Activated naive CD4-positive, alpha-beta T cell treated with anti-CD3 and anti-CD28 coated beads, Interleukin-2, amount 10 ng/mL, durations not matched to agents 7 days and 5 days (primary cell): ENCODE data around the gene AP2B1.
"Not testable (repeated sequence)": the region's sequence is repeated elsewhere in the genome, so short reads cannot be mapped to it uniquely, and the experiment has no call there.

ENCODE experiments used
- CTCF ChIA-PET: fragments of 350-600 bp; sonication (Branson Sonifier 250); formaldehyde crosslinking; loops from one replicate; lab custom pipeline; 2021; ENCODE audit warnings: antibody characterized with exemption; lab: Charles Lee
- DNase-seq: peaks from one replicate; pipeline ENCODE4 v3.0.0-alpha.2; 2020
- H3K27ac Mint-ChIP-seq: one replicate; pipeline ENCODE4 v1.8.0; 2021; ENCODE audit warnings: mild to moderate bottlenecking, moderate library complexity, mixed read lengths
- H3K27me3 Mint-ChIP-seq: one replicate; pipeline ENCODE4 v1.8.0; 2021; ENCODE audit warnings: mild to moderate bottlenecking, mixed read lengths
- H3K36me3 Mint-ChIP-seq: one replicate; pipeline ENCODE4 v1.8.0; 2021; ENCODE audit warnings: mixed read lengths
- H3K4me1 Mint-ChIP-seq: one replicate; pipeline ENCODE4 v1.8.0; 2021; ENCODE audit warnings: mixed read lengths
- H3K4me3 Mint-ChIP-seq: one replicate; pipeline ENCODE4 v1.8.0; 2021; ENCODE audit warnings: mild to moderate bottlenecking, moderate library complexity, mixed read lengths
- H3K9me3 Mint-ChIP-seq: one replicate; pipeline ENCODE4 v1.8.0; 2021; ENCODE audit warnings: mixed read lengths

AP2B1 gene

GRCh38 chr17:35586569-35587073 is 501 bp upstream of the AP2B1 start:
- no peak for DNase-seq
- peak overlapping the region; percentile 92 for H3K4me3 Mint-ChIP-seq
- H3K36me3 Mint-ChIP-seq, result peaks cover 4% of the 10 kb centered on the region
- CTCF ChIA-PET, result interaction anchor here (1.3 to 1.4 kb wide), 2 partner anchors 8 to 10 kb away, joined by 3 to 4 read pairs; partner anchors contain the start of gene PEX12
- H3K27me3 Mint-ChIP-seq, result peaks cover 10% of the 10 kb centered on the region
- H3K9me3 Mint-ChIP-seq, result no peaks in the 10 kb centered on the region
- H3K4me1 Mint-ChIP-seq, result peaks cover 32% of the 10 kb centered on the region
- H3K27ac Mint-ChIP-seq, result peak overlapping the region; percentile 97

GRCh38 chr17:35588196-35588920 is 1.2 kb downstream of the AP2B1 start:
- no peaks in the 10 kb centered on the region for H3K9me3 Mint-ChIP-seq
- peak overlapping the region; percentile 92 for H3K4me3 Mint-ChIP-seq
- no peak for DNase-seq
- CTCF ChIA-PET, result interaction anchor here (0.7 to 2.0 kb wide), 7 partner anchors 10 to 277 kb away, joined by 3 to 10 read pairs (median 4); partner anchors contain the start of gene PEX12
- H3K4me1 Mint-ChIP-seq, result peaks cover 32% of the 10 kb centered on the region
- H3K27me3 Mint-ChIP-seq, result peaks cover 3% of the 10 kb centered on the region
- peak overlapping the region; percentile 97 for H3K27ac Mint-ChIP-seq
- H3K36me3 Mint-ChIP-seq, result peaks cover 6% of the 10 kb centered on the region

- Mint-ChIP-seq H3K36me3 (peaks cover 40% of the 10 kb centered on the region), H3K4me3 (no peak overlapping the region), H3K27ac (no peak overlapping the region)
These were observed 8.9 kb downstream of the AP2B1 start for GRCh38 chr17:35596072-35596471.

GRCh38 chr17:35596530-35597233 is 9.6 kb downstream of the AP2B1 start:
- H3K27me3 Mint-ChIP-seq, result no peaks in the 10 kb centered on the region
- no peak overlapping the region for H3K27ac Mint-ChIP-seq
- H3K4me1 Mint-ChIP-seq, result no peaks in the 10 kb centered on the region
- CTCF ChIA-PET, result no interaction called here
- H3K4me3 Mint-ChIP-seq, result no peak overlapping the region
- H3K36me3 Mint-ChIP-seq, result peaks cover 40% of the 10 kb centered on the region
- no peaks in the 10 kb centered on the region for H3K9me3 Mint-ChIP-seq
- DNase-seq, result no peak

More at GRCh38 chr17:35596072-35596471, 8.9 kb downstream of the AP2B1 start:
- DNase-seq, result no peak
- Mint-ChIP-seq H3K4me1 (no peaks in the 10 kb centered on the region), H3K27me3 (no peaks in the 10 kb centered on the region), H3K9me3 (no peaks in the 10 kb centered on the region)
- CTCF ChIA-PET, result no interaction called here

GRCh38 chr17:35597604-35598003 is 10.5 kb downstream of the AP2B1 start:
- Mint-ChIP-seq H3K4me3 (no peak overlapping the region), H3K27me3 (no peaks in the 10 kb centered on the region), H3K27ac (no peak overlapping the region), H3K36me3 (peaks cover 47% of the 10 kb centered on the region), H3K4me1 (no peaks in the 10 kb centered on the region), H3K9me3 (no peaks in the 10 kb centered on the region)
- CTCF ChIA-PET, result no interaction called here
- no peak for DNase-seq

- CTCF ChIA-PET, result interaction anchor here (1.8 kb wide), 1 partner anchor 291 kb away, joined by 7 read pairs; no protein-coding TSS in a partner anchor
- Mint-ChIP-seq H3K9me3 (no peaks in the 10 kb centered on the region), H3K4me1 (no peaks in the 10 kb centered on the region), H3K4me3 (no peak overlapping the region), H3K27ac (peak overlapping the region; percentile 9), H3K36me3 (peaks cover 44% of the 10 kb centered on the region), H3K27me3 (no peaks in the 10 kb centered on the region)
- no peak for DNase-seq
These were observed 16.6 kb downstream of the AP2B1 start for GRCh38 chr17:35603674-35604073.

DNA sequence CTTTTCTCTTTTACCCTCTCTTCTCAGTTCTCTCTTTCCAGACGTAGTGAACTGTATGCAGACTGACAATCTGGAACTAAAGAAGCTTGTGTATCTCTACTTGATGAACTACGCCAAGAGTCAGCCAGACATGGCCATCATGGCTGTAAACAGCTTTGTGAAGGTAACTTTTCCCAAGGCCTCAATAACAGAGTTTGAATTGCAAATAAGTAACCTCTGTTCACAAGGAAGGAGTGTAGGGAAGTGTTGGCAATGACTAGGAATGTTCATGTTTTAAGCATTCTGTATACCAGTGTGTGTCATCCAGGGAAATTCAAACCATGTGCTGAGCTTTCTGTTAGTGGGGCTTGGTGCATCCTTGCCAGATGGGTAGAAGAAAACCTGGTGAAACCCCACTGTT is 18.6 kb downstream of the AP2B1 start:
- CTCF ChIA-PET, result no interaction called here
- Mint-ChIP-seq H3K27ac (no peak overlapping the region), H3K9me3 (no peaks in the 10 kb centered on the region), H3K27me3 (no peaks in the 10 kb centered on the region), H3K4me1 (no peaks in the 10 kb centered on the region), H3K36me3 (peaks cover 45% of the 10 kb centered on the region), H3K4me3 (no peak overlapping the region)
- no peak for DNase-seq

GRCh38 chr17:35607239-35607847 is 20.2 kb downstream of the AP2B1 start:
- no peaks in the 10 kb centered on the region for H3K9me3 Mint-ChIP-seq
- no peaks in the 10 kb centered on the region for H3K4me1 Mint-ChIP-seq
- CTCF ChIA-PET, result interaction anchor here (0.6 to 1.5 kb wide), 6 partner anchors 68 to 608 kb away, joined by 3 to 7 read pairs (median 3); no protein-coding TSS in a partner anchor
- no peaks in the 10 kb centered on the region for H3K27me3 Mint-ChIP-seq
- no peak for DNase-seq
- H3K27ac Mint-ChIP-seq, result no peak overlapping the region
- peaks cover 46% of the 10 kb centered on the region for H3K36me3 Mint-ChIP-seq
- no peak overlapping the region for H3K4me3 Mint-ChIP-seq

DNA sequence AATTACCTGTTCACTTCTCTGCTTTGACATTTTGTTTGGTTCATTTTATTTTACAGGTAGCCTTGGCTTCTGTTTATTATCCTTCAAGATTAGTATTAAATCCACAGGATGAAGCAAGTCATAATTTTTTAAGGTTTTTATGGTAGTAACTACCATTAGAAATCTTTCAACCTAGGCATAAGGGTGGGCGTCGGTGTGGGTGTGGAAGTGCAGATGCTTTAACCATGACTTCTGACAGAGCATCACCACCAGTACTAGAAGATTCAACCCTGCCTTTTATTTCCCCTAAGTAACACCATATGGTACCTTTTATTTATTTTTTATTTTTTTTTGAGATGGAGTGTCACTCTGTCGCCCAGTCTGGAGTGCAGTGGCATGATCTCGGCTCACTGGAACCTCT is 22.7 kb downstream of the AP2B1 start:
- DNase-seq, result no peak
- no peak overlapping the region for H3K4me3 Mint-ChIP-seq
- H3K4me1 Mint-ChIP-seq, result no peaks in the 10 kb centered on the region
- CTCF ChIA-PET, result no interaction called here
- H3K27me3 Mint-ChIP-seq, result no peaks in the 10 kb centered on the region
- peaks cover 37% of the 10 kb centered on the region for H3K36me3 Mint-ChIP-seq
- no peak overlapping the region for H3K27ac Mint-ChIP-seq
- H3K9me3 Mint-ChIP-seq, result no peaks in the 10 kb centered on the region

DNA sequence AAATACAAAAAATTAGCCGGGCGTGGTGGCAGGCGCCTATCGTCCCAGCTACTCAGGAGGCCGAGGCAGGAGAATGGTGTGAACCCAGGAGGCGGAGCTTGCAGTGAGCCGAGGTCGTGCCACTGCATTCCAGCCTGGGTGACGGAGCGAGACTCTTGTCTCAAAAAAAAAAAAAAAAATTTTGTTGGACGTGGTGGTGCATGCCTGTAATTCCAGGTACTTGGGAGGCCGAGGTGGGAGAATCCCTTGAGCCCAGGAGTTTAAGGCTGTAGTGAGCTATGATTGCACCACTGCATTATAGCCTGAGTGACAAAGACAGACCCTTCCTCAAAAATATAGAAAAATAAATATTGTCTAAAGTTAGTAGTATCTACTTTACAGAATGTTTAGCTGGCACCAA is 23.6 kb downstream of the AP2B1 start:
- DNase-seq, H3K27ac Mint-ChIP-seq, H3K27me3 Mint-ChIP-seq, H3K9me3 Mint-ChIP-seq, H3K4me3 Mint-ChIP-seq, H3K4me1 Mint-ChIP-seq: not testable (repeated sequence)
- CTCF ChIA-PET, result interaction anchor here (5.3 kb wide), 1 partner anchor 138 kb away, joined by 92 read pairs; no protein-coding TSS in a partner anchor
- H3K36me3 Mint-ChIP-seq, result peaks cover 36% of the 10 kb centered on the region

- H3K27ac Mint-ChIP-seq, result no peak overlapping the region
- no peaks in the 10 kb centered on the region for H3K4me1 Mint-ChIP-seq
- peaks cover 25% of the 10 kb centered on the region for H3K36me3 Mint-ChIP-seq
- H3K4me3 Mint-ChIP-seq, result no peak overlapping the region
- no peaks in the 10 kb centered on the region for H3K9me3 Mint-ChIP-seq
- CTCF ChIA-PET, result interaction anchor here (0.6 to 5.3 kb wide), 30 partner anchors 9 to 493 kb away, joined by 3 to 92 read pairs (median 4); partner anchors contain the start of gene TAF15
- no peaks in the 10 kb centered on the region for H3K27me3 Mint-ChIP-seq
- DNase-seq, result peak; percentile 68
These were observed 25.9 kb downstream of the AP2B1 start for GRCh38 chr17:35612924-35613521.

- Mint-ChIP-seq H3K36me3 (peaks cover 16% of the 10 kb centered on the region), H3K27me3 (no peaks in the 10 kb centered on the region), H3K9me3 (no peaks in the 10 kb centered on the region), H3K4me1 (no peaks in the 10 kb centered on the region), H3K4me3 (no peak overlapping the region), H3K27ac (no peak overlapping the region)
- CTCF ChIA-PET, result interaction anchor here (1.2 to 5.3 kb wide), 3 partner anchors 26 to 149 kb away, joined by 5 to 92 read pairs (median 11); no protein-coding TSS in a partner anchor
- DNase-seq, result no peak
These were observed 27.7 kb downstream of the AP2B1 start for GRCh38 chr17:35614810-35615209.

DNA sequence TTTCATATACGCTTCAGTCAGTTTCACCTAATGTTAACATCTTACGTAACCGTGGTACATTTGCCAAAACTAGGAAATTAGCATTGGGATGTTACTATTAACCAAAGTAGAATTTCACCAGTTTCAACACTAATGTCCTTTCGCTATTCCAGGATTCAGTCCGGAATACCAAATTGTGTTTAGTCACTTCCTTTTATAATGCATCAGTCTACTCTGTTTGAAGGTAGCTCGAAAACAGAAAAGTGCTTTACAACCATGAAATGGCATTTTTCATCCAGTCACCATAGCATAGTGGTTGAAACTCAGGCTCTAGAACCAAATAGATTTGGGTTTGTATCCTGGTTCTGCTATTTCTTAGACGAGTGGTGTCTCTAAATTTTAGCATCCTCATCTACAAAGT is 29.4 kb downstream of the AP2B1 start:
- Mint-ChIP-seq H3K27ac (no peak overlapping the region), H3K27me3 (no peaks in the 10 kb centered on the region), H3K9me3 (no peaks in the 10 kb centered on the region), H3K4me3 (no peak overlapping the region), H3K4me1 (no peaks in the 10 kb centered on the region), H3K36me3 (peaks cover 11% of the 10 kb centered on the region)
- DNase-seq, result no peak
- CTCF ChIA-PET, result no interaction called here

DNA sequence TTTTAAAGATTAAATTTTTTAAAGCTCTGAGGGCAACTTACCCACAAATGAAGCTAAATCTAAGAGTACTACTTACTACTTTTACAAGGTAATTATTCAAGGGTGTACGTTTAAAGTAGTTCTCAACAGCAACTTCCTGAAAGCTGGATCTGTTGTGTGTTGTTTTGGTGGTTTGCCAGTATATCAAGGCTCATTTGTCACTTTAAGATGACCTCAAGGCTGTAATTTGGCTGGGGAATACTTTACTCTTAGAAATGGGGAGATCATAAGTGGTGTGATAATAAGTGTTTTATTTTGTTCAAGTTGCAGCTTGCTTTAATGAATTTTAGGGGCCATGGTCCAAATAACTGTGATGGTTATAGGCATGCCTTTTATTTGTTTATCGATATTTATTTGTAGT is 30.4 kb downstream of the AP2B1 start:
- peaks cover 6% of the 10 kb centered on the region for H3K36me3 Mint-ChIP-seq
- CTCF ChIA-PET, result no interaction called here
- H3K27ac Mint-ChIP-seq, result no peak overlapping the region
- DNase-seq, result no peak
- no peaks in the 10 kb centered on the region for H3K9me3 Mint-ChIP-seq
- no peaks in the 10 kb centered on the region for H3K27me3 Mint-ChIP-seq
- H3K4me3 Mint-ChIP-seq, result no peak overlapping the region
- H3K4me1 Mint-ChIP-seq, result no peaks in the 10 kb centered on the region
